Transverse colon (tissue), 4 donors: ENCODE results near the gene OSBPL3.

ENCODE experiments used
- EP300 ChIP-seq: sonication (generic); formaldehyde crosslinking; IDR thresholded peaks from one replicate; pipeline ENCODE4 v1.6.1; 2017; ENCODE audit warnings: antibody characterized with exemption, low read depth
- POLR2A ChIP-seq: fragments of 450-650 bp; IDR thresholded peaks from one replicate; pipeline ENCODE4 v1.6.1; 2016; ENCODE audit warnings: antibody characterized with exemption, mild to moderate bottlenecking, moderate library complexity
- POLR2AphosphoS5 ChIP-seq, 3 donors: sonication (generic); formaldehyde crosslinking; IDR thresholded peaks; one replicate each; pipeline ENCODE4 v1.6.1; 2016; ENCODE audit warnings: antibody characterized with exemption in 3 of 3
- TF ChIP-seq, protein P1 (sequence below), 5 experiments: fragments of 200-600 bp in 3 of 5; fragments of 450-650 bp in 2 of 5; sonication (generic) in 3 of 5; IDR thresholded peaks; 1 replicate in 2 of 5; 2 replicates in 3 of 5; pipeline ENCODE4 v1.5.1; 2016 to 2017; ENCODE audit warnings: antibody characterized with exemption in 5 of 5, inconsistent platforms in 3 of 5, mild to moderate bottlenecking in 2 of 5, moderate library complexity in 1 of 5

DNA sequence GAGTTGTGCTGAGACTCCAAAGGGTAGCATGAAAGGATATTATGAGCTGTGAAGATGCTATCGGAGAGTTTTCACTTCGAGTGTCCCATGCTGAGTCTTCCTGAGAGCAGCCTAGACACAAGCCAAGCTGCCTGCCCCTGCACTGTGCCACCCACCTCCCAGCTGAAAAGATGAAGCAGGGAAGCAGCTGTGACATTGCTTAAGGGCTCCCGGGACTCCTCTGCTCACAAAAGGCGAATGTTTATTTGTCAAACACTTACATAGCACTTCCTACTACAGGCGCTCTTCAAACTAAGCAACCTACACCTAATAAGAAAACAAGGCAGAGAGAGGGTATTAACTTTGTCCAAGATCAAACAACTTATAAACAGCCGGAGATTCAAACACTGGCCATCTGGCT lies 95.6 kb downstream of the OSBPL3 start:
- TF ChIP-seq EP300 (no peak), POLR2A (no peak), POLR2AphosphoS5 (IDR thresholded peaks at IDR 0.05) (no peak)
- TF ChIP-seq, protein P1, sequence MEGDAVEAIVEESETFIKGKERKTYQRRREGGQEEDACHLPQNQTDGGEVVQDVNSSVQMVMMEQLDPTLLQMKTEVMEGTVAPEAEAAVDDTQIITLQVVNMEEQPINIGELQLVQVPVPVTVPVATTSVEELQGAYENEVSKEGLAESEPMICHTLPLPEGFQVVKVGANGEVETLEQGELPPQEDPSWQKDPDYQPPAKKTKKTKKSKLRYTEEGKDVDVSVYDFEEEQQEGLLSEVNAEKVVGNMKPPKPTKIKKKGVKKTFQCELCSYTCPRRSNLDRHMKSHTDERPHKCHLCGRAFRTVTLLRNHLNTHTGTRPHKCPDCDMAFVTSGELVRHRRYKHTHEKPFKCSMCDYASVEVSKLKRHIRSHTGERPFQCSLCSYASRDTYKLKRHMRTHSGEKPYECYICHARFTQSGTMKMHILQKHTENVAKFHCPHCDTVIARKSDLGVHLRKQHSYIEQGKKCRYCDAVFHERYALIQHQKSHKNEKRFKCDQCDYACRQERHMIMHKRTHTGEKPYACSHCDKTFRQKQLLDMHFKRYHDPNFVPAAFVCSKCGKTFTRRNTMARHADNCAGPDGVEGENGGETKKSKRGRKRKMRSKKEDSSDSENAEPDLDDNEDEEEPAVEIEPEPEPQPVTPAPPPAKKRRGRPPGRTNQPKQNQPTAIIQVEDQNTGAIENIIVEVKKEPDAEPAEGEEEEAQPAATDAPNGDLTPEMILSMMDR (IDR thresholded peaks at IDR 0.05), result no peak
